T-helper 1 cell treated with Interleukin-12 subunit alpha and Interleukin-12 subunit beta and Interleukin-4 antibody, amounts not matched to agents 30 ng/mL and 1 ng/mL, for 36 hours (primary cell): ENCODE data around the gene CHAC2. TPM values are rescaled to one million over a fixed set of nuclear protein-coding genes. Genes with fewer than 3 reads are reported as not detected.
"Not testable (repeated sequence)": the region's sequence is repeated elsewhere in the genome, so short reads cannot be mapped to it uniquely, and the experiment has no call there.

Source experiments
- intact Hi-C: fragments of 100-400 bp; cut with micrococcal nuclease; formaldehyde crosslinking; loops from one replicate; pipeline ENCODE4 v1.15.1; 2024
- total RNA-seq: library from RNA; stranded (reverse); gene quantifications from 2 replicates; pipeline ENCODE4 v1.2.3, GENCODE V29; 2022

CHAC2 gene
- total RNA-seq: 11.3 and 13.0 TPM in 2 replicates

- intact Hi-C loops: loop anchor here (1.0 to 5.0 kb wide), 12 partner anchors 10 to 1849 kb away; partner anchors contain the start of genes ACYP2, CFAP36, CLHC1 and EML6
Measured at GRCh38 chr2:53767405-53768241, at the start of gene CHAC2. Gene CHAC2, plus strand, starts transcription at chr2:53767804. Its CDS starts 83 bp downstream, at chr2:53767887.

- intact Hi-C loops: not testable (repeated sequence)
Measured at GRCh38 chr2:53720944-53721343, 46.7 kb upstream of the CHAC2 start.

- intact Hi-C loops: no loop called here
Measured at GRCh38 chr2:53724536-53724935, 43.1 kb upstream of the CHAC2 start.

- intact Hi-C loops: no loop called here
Measured at GRCh38 chr2:53725662-53726061, 41.9 kb upstream of the CHAC2 start.

GRCh38 chr2:53727921-53728320, 39.7 kb upstream of the CHAC2 start:
- intact Hi-C loops: no loop called here

GRCh38 chr2:53729143-53729762, 38.4 kb upstream of the CHAC2 start:
- intact Hi-C loops: no loop called here

GRCh38 chr2:53737091-53737490, 30.5 kb upstream of the CHAC2 start:
- intact Hi-C loops: no loop called here

- intact Hi-C loops: no loop called here
Measured at GRCh38 chr2:53739032-53739431, 28.6 kb upstream of the CHAC2 start.

GRCh38 chr2:53740170-53740569, 27.4 kb upstream of the CHAC2 start:
- intact Hi-C loops: no loop called here

GRCh38 chr2:53744395-53745065, 23.1 kb upstream of the CHAC2 start:
- intact Hi-C loops: no loop called here

GRCh38 chr2:53750041-53750768, 17.4 kb upstream of the CHAC2 start:
- intact Hi-C loops: no loop called here

GRCh38 chr2:53751728-53752127, 15.9 kb upstream of the CHAC2 start:
- intact Hi-C loops: no loop called here

- intact Hi-C loops: no loop called here
Measured at GRCh38 chr2:53752385-53752784, 15.2 kb upstream of the CHAC2 start.

- intact Hi-C loops: no loop called here
Measured at GRCh38 chr2:53753041-53753440, 14.6 kb upstream of the CHAC2 start.

- intact Hi-C loops: no loop called here
Measured at GRCh38 chr2:53755121-53755520, 12.5 kb upstream of the CHAC2 start.

GRCh38 chr2:53756644-53757043, 11.0 kb upstream of the CHAC2 start:
- intact Hi-C loops: no loop called here

GRCh38 chr2:53757206-53757605, 10.4 kb upstream of the CHAC2 start:
- intact Hi-C loops: not testable (repeated sequence)

GRCh38 chr2:53765767-53766166, 1.8 kb upstream of the CHAC2 start:
- intact Hi-C loops: loop anchor here (2.0 to 5.0 kb wide), 5 partner anchors 807 to 1851 kb away; partner anchors contain the start of genes CLHC1, PPP4R3B, RPS27A and RTN4

- intact Hi-C loops: loop anchor here (1.0 to 5.0 kb wide), 5 partner anchors 9 to 1364 kb away; partner anchors contain the start of gene RTN4
Measured at GRCh38 chr2:53768242-53768542, 588 bp downstream of the CHAC2 start.

- intact Hi-C loops: loop anchor here (5.0 kb wide), 3 partner anchors 803 to 1363 kb away; partner anchors contain the start of gene RTN4
Measured at GRCh38 chr2:53769318-53769945, 1.8 kb downstream of the CHAC2 start.

GRCh38 chr2:53770264-53770663, 2.7 kb downstream of the CHAC2 start:
- intact Hi-C loops: no loop called here
